ENCODE measurements around the gene AVPI1.
"Not testable (repeated sequence)": the region's sequence is repeated elsewhere in the genome, so short reads cannot be mapped to it uniquely, and the experiment has no call there.

The AVPI1 gene

DNA sequence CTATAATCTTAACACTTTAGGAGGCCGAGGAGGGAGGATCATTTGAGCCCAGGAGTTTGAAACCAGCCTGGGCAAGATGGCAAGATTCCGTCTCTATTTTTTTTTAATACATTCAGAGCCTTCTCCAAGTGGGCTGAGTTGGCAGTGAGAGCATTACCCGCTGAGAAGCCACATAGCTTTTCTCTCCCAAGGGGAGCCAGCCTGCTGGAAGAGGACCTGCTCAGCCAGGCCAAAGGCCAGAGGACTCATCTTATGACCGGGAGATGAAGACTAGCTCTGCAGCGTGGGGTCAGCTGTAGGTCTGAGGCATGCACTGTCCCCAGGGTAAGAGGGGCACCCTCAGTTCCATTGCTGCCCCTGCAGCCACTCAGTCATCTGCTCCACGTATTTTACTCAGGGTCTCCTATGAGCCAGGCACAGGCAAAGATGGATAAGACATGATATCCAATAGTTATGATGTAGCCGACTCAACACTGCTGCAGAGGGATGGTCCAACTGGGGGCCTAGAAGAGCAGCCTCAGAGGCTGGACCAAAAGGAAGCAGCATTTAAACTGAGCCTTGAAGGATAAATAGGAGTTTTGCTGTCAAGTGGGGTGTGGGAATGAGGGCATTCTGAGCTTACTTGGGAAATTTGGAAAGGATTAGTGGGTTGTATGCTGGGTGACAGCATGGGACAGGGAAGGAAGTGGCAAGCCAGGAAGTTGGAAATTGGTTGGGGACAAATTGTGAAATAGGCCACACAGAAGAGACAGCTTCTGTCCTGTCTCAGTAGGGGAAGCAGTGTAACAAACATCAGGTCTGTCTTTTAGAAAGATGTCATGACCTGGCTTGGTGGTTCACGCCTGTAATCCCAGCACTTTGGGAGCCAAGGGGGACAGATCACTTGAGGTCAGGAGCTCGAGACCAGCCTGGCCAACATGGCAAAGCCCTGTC is 24.9 kb upstream of the AVPI1 start:
- Histone ChIP-seq H3K27me3 (ENCODE audit: insufficient read depth, low read length) (no peaks in the 10 kb centered on the region), H3K4me1 (ENCODE audit: control insufficient read depth, insufficient read depth, low read length, unreplicated experiment) (peaks cover 24% of the 10 kb centered on the region), H3K27ac (ENCODE audit: low read depth, low read length) (no peak overlapping the region), H3K4me3 (ENCODE audit: low read depth, low read length) (no peak overlapping the region), H3K79me2 (ENCODE audit: control insufficient read depth, insufficient read depth, low read length, unreplicated experiment) (peaks cover 25% of the 10 kb centered on the region), H3K36me3 (ENCODE audit: insufficient read depth, low read length) (peaks cover 6% of the 10 kb centered on the region; the same call in 1 of the 2 replicates), H2AFZ (ENCODE audit: low read length, unreplicated experiment) (no peak overlapping the region)

DNA sequence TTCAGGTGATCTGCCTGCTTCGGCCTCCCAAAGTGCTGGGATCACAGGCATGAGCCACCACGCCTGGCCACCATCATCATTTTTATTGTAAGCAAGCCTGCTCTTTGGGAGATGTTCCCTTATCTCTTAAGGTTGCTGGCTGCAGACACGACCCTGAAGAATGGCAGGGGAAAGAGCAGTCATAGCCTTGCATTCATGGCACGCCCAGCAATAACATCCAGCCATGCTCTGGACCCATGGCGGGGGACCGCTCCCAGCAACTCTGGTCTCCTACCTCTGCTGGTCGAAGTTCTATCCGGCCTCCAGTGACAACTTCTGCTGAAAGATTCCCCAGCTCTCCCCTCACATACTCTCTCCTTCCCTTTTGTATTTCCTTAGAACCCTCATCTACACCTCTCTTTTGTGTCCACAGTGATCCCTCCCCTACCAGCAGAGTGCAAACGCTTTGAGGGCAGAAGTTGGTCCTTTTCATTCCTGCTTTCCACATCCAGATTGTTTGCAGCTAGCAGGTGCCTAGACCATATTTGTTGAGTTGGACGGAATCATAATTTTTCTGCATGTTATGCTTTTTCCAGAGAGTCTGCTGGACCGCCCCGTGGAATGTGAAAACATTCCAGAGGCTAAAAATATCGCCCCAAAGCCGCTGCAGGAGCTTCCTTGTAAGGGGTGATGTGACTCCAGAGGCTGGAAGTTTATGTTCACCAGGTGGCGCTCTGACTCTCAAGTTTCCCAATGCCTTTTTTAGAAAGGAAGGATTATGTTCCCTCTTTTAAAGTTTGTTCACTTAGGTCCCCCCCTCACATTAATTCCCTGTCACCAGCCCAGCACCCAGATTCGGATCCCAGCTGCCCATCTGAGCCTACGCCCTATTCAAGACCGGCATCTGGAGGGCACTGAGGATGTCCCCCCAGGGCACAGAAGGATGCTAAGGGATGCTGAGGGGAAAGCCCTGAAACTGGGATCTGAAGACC is 22.2 kb upstream of the AVPI1 start:
- Histone ChIP-seq H3K4me3 (ENCODE audit: low read depth, low read length) (no peak overlapping the region), H3K27me3 (ENCODE audit: insufficient read depth, low read length) (no peaks in the 10 kb centered on the region), H3K36me3 (ENCODE audit: insufficient read depth, low read length) (no peaks in the 10 kb centered on the region), H3K27ac (ENCODE audit: low read depth, low read length) (no peak overlapping the region), H3K79me2 (ENCODE audit: control insufficient read depth, insufficient read depth, low read length, unreplicated experiment) (no peaks in the 10 kb centered on the region), H3K4me1 (ENCODE audit: control insufficient read depth, insufficient read depth, low read length, unreplicated experiment) (peaks cover 7% of the 10 kb centered on the region), H2AFZ (ENCODE audit: low read length, unreplicated experiment) (no peak overlapping the region)

DNA sequence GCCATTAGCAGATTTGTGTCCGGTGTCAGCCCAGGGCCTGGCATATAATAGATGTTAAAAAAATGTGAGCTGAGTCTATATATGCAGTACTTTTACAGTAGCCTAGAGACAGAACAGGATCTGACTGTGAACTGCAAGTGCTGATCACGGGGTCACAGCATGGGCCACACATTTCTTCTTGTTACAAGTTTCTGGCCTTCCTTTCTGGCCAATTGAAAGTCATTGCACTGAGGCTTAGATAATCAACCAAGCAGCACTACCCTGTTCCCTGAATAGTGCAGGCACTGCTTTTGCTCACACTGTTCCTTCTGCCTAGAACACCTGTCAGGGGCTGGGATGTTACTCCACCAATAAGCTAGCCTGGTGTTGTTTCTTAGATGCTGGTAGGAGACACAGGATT is 21.1 kb upstream of the AVPI1 start:
- Histone ChIP-seq H3K4me1 (ENCODE audit: control insufficient read depth, insufficient read depth, low read length, unreplicated experiment) (peaks cover 5% of the 10 kb centered on the region), H3K36me3 (ENCODE audit: insufficient read depth, low read length) (no peaks in the 10 kb centered on the region), H2AFZ (ENCODE audit: low read length, unreplicated experiment) (no peak overlapping the region)

DNA sequence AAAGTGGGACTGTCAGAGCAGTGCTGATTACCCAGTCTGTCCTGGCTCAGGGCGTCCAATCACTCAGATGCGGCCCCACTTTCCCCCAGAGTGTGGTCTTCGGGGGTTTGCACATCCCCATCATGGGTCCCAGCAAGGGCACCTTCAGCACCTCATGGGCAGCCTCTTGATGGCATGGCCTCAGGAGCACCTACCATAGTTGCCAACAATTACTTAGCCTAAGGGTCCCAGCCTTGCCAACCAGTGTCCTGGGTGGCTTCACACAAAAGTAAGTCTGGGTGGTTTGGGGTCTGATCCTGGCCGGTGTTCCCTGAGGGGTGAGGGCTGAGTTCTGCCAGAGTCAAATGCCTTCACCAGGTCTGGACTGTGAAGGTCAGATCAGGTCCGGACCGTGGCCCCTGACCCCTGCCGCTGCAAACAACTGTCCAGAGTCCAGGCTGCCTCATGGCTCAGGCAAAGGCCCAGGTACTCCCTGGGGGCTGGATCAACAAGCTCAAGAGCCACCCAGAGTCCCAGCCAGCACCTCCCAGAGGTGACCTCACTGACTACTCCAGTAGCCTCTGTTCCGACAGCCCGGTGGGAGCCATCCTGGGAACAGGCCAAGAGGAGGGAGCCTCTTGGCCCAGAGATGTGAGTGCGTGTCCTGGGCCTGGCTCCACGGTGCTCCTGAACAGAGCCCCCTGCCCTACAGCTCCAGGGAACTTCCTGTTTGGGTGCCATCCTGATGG is 20.3 kb upstream of the AVPI1 start:
- no peaks in the 10 kb centered on the region for H3K4me1 ChIP-seq (ENCODE audit: control insufficient read depth, insufficient read depth, low read length, unreplicated experiment)
- no peak overlapping the region for H3K27ac ChIP-seq (ENCODE audit: low read depth, low read length)
- no peak overlapping the region for H2AFZ ChIP-seq (ENCODE audit: low read length, unreplicated experiment)
- no peaks in the 10 kb centered on the region for H3K36me3 ChIP-seq (ENCODE audit: insufficient read depth, low read length)
- H3K27me3 ChIP-seq (ENCODE audit: insufficient read depth, low read length), result no peaks in the 10 kb centered on the region
- H3K79me2 ChIP-seq (ENCODE audit: control insufficient read depth, insufficient read depth, low read length, unreplicated experiment), result no peaks in the 10 kb centered on the region
- no peak overlapping the region for H3K4me3 ChIP-seq (ENCODE audit: low read depth, low read length)

More for the DNA sequence above, 21.1 kb upstream of the AVPI1 start:
- Histone ChIP-seq H3K27ac (ENCODE audit: low read depth, low read length) (no peak overlapping the region), H3K27me3 (ENCODE audit: insufficient read depth, low read length) (no peaks in the 10 kb centered on the region), H3K79me2 (ENCODE audit: control insufficient read depth, insufficient read depth, low read length, unreplicated experiment) (no peaks in the 10 kb centered on the region), H3K4me3 (ENCODE audit: low read depth, low read length) (no peak overlapping the region)

DNA sequence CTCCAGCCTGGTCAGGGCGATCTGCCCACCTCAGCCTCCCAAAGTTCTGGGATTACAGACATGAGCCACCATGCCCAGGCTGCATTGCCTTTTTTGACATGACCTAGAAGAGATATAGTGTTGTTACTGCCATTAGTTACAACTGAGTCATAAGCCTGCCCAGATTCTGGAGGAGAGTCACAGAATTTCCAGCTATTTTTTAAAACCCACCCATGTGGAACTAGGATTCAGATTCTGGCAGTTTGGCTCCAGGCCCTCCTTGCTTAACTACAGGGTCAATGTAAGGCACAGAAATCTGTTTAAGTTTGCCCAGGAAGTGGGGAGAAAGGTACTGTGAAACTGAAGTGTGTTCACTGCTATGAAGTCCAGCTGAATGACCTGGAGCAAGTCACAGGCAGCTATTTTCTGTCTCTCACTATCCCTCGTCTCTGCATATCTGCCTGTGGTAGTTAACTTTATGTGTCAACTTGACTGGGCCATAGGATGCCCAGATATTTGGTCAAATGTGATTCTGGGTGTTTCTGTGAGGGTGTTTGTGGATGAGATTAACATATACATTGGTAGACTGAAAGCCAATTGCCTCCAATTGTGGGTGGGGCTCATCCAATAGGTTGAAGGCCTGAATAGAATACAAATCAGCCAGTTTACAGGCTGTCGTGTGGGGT is 18.1 kb upstream of the AVPI1 start:
- H3K27ac ChIP-seq (ENCODE audit: low read depth, low read length), result no peak overlapping the region
- H3K79me2 ChIP-seq (ENCODE audit: control insufficient read depth, insufficient read depth, low read length, unreplicated experiment), result no peaks in the 10 kb centered on the region
- H3K4me3 ChIP-seq (ENCODE audit: low read depth, low read length), result no peak overlapping the region
- H3K36me3 ChIP-seq (ENCODE audit: insufficient read depth, low read length), result no peaks in the 10 kb centered on the region
- H2AFZ ChIP-seq (ENCODE audit: low read length, unreplicated experiment), result no peak overlapping the region
- H3K4me1 ChIP-seq (ENCODE audit: control insufficient read depth, insufficient read depth, low read length, unreplicated experiment), result no peaks in the 10 kb centered on the region
- no peaks in the 10 kb centered on the region for H3K27me3 ChIP-seq (ENCODE audit: insufficient read depth, low read length)

DNA sequence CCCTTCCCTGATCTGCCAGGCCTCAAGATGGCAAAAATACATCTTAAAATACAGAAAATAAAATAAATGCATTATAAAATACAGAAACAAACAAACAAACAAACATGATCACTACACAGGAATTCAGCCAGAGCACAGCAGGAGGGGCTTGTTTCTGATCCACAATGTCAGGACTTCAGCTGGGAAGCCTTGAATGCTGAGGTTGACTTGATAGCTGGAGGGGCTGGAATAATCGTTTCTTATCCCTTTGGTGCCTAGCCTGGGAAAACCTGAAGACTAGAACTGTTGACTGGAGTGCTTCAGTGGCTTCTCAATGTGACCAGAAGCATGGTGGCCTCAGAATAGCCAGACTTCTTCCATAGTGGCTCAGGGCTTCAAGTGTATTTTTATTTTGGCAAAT is 17.3 kb upstream of the AVPI1 start:
- H3K79me2 ChIP-seq (ENCODE audit: control insufficient read depth, insufficient read depth, low read length, unreplicated experiment), result no peaks in the 10 kb centered on the region
- no peaks in the 10 kb centered on the region for H3K27me3 ChIP-seq (ENCODE audit: insufficient read depth, low read length)
- H3K4me3 ChIP-seq (ENCODE audit: low read depth, low read length), result no peak overlapping the region
- H3K27ac ChIP-seq (ENCODE audit: low read depth, low read length), result no peak overlapping the region
- H2AFZ ChIP-seq (ENCODE audit: low read length, unreplicated experiment), result no peak overlapping the region
- H3K4me1 ChIP-seq (ENCODE audit: control insufficient read depth, insufficient read depth, low read length, unreplicated experiment), result no peaks in the 10 kb centered on the region
- H3K36me3 ChIP-seq (ENCODE audit: insufficient read depth, low read length), result no peaks in the 10 kb centered on the region

DNA sequence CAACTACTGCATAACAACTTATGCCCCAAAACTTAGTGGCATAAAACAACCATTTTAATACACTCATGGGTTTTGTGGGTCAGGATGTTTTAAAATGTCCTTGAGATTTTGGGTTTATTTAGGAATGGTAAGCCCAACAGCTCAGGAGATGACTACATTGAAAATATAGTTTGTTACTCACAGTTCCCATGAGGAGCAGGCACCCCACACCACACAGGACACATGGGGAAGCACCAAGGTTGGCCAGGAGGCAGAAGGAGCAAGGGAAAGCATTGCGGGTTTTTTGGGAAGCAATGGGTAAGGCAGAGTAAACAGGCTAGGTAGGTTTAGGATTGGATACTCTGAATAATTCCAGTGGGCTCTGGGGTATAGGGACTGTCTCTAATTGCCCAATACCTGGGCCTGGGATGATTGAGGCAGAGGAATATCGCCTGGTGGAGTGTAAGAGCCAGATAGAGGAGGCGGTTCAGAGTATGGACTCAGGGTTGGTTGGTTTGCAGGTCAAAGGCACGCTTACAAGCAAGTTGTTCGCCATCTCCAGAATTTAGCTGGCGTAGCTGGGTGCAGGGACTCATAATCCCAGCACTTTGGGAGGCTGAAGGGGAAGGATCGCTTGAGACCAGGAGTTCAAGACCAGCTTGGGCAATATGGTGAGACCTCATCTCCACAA is 16.5 kb upstream of the AVPI1 start:
- no peaks in the 10 kb centered on the region for H3K27me3 ChIP-seq (ENCODE audit: insufficient read depth, low read length)
- H3K4me3 ChIP-seq (ENCODE audit: low read depth, low read length), result no peak overlapping the region
- no peak overlapping the region for H2AFZ ChIP-seq (ENCODE audit: low read length, unreplicated experiment)
- H3K4me1 ChIP-seq (ENCODE audit: control insufficient read depth, insufficient read depth, low read length, unreplicated experiment), result no peaks in the 10 kb centered on the region
- no peak overlapping the region for H3K27ac ChIP-seq (ENCODE audit: low read depth, low read length)
- no peaks in the 10 kb centered on the region for H3K36me3 ChIP-seq (ENCODE audit: insufficient read depth, low read length)
- no peaks in the 10 kb centered on the region for H3K79me2 ChIP-seq (ENCODE audit: control insufficient read depth, insufficient read depth, low read length, unreplicated experiment)

DNA sequence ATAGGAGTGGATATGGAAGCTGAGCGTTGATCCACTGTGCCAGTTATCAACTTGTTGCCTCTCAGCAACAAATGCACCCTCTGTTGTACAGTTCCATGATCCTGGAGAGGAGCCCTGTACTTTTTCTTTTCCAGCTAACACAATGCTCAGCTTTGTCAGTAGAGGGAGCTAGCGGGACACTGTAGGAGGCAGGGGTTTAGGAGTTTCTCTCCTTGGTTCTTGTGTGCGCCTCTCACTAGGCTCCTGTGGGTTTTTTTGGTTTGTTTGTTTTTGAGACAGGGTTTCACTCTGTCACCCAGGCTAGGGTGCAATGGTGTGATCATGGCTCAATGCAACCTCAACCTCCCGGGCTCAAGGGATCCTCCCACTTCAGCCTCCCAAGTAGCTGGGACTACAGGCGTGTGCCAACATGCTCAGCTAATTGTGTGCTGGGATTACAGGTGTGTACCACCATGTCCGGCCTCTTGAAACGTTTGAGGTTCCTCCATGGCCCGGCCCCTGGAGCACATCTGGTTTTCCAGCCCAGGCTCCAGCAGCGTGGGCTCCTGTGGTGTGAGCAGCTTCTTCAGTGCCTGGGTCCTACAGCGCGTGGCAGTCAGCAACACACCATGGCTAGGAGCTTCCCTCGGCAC is 14.5 kb upstream of the AVPI1 start:
- Histone ChIP-seq H3K79me2 (ENCODE audit: control insufficient read depth, insufficient read depth, low read length, unreplicated experiment) (no peaks in the 10 kb centered on the region), H3K27me3 (ENCODE audit: insufficient read depth, low read length) (no peaks in the 10 kb centered on the region), H3K27ac (ENCODE audit: low read depth, low read length) (no peak overlapping the region)

DNA sequence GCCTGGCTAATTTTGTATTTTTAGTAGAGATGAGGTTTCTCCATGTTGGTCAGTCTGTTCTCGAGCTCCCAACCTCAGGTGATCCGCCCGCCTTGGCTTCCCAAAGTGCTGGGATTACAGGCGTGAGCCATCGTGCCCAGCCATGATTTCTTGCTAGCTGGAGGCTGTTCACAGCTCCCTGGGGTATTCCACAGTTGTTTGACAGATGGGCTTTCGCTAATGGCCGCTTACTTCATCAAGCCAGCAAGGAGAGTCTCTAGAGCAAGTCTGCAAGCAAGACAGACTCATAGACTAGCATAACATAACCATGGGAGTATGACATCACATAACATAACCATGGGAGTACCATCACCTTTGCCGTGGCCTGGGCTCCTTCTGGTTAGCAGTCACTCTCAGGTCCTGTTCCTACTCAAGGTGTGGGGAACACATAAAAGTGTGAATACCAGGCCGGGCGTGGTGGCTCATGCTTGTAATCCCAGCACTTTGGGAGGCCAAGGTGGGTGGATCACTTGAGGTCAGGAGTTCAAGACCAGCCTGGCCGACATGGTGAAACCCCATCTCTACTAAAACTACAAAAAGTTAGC is 11.1 kb upstream of the AVPI1 start:
- H3K27me3 ChIP-seq (ENCODE audit: insufficient read depth, low read length); H3K4me3 ChIP-seq (ENCODE audit: low read depth, low read length); H3K36me3 ChIP-seq (ENCODE audit: insufficient read depth, low read length); H3K4me1 ChIP-seq (ENCODE audit: control insufficient read depth, insufficient read depth, low read length, unreplicated experiment); H3K27ac ChIP-seq (ENCODE audit: low read depth, low read length); H3K79me2 ChIP-seq (ENCODE audit: control insufficient read depth, insufficient read depth, low read length, unreplicated experiment); H2AFZ ChIP-seq (ENCODE audit: low read length, unreplicated experiment): not testable (repeated sequence)

More for the DNA sequence above, 14.5 kb upstream of the AVPI1 start:
- Histone ChIP-seq H3K36me3 (ENCODE audit: insufficient read depth, low read length) (no peaks in the 10 kb centered on the region), H3K4me3 (ENCODE audit: low read depth, low read length) (no peak overlapping the region), H2AFZ (ENCODE audit: low read length, unreplicated experiment) (no peak overlapping the region), H3K4me1 (ENCODE audit: control insufficient read depth, insufficient read depth, low read length, unreplicated experiment) (no peaks in the 10 kb centered on the region)
